Body of pancreas (tissue), 4 donors: ENCODE data around the gene QPCTL. TPM values are rescaled to one million over a fixed set of nuclear protein-coding genes. Genes with fewer than 3 reads are reported as not detected.
A peak's percentile ranks its signal among the peaks of the same experiment; 100 is the strongest.
"Not testable (repeated sequence)": the region's sequence is repeated elsewhere in the genome, so short reads cannot be mapped to it uniquely, and the experiment has no call there.

ENCODE experiments used
- ATAC-seq: fragments of 150-250 bp; one replicate; pipeline ENCODE4 v1.9.1; 2016
- DNase-seq, 4 donors: peaks; one replicate each; pipeline ENCODE4 v3.0.0-alpha.2; 2019
- H3K27ac ChIP-seq, 4 donors: fragments of 200-600 bp; sonication (generic); 1 replicate in 3 of 4; 2 replicates in 1 of 4; pipeline versions ENCODE4 v1.5.1 to v1.6.1; 2016 to 2019; ENCODE audit warnings: mild to moderate bottlenecking in 1 of 4, mixed read lengths in 1 of 4, moderate library complexity in 1 of 4
- H3K27me3 ChIP-seq, 2 donors: fragments of 200-600 bp; sonication (generic); one replicate each; pipeline ENCODE4 v1.6.0; 2016; ENCODE audit warnings: mild to moderate bottlenecking in 1 of 2
- H3K36me3 ChIP-seq, 2 donors: fragments of 200-600 bp; sonication (generic); replicated peaks in 1 of 2; 2 replicates each; pipeline ENCODE4 v1.5.1; 2016; ENCODE audit warnings: low read depth in 2 of 2; ENCODE audit not compliant: insufficient read depth in 1 of 2
- H3K4me1 ChIP-seq: fragments of 200-600 bp; sonication (generic); one replicate; pipeline ENCODE4 v1.6.0; 2016
- H3K4me3 ChIP-seq, 2 donors: fragments of 200-600 bp; sonication (generic); 1 replicate in 1 of 2; 2 replicates in 1 of 2; pipeline ENCODE4 v1.5.1; 2016 to 2019
- H3K9me3 ChIP-seq, 3 donors: fragments of 200-600 bp; sonication (generic); 1 replicate in 2 of 3; 2 replicates in 1 of 3; pipeline ENCODE4 v1.5.1; 2016
- POLR2A ChIP-seq, 3 donors: fragments of 450-650 bp; IDR thresholded peaks; one replicate each; pipeline ENCODE4 v1.6.1; 2016; ENCODE audit warnings: antibody characterized with exemption in 3 of 3, mild to moderate bottlenecking in 2 of 3
- WGBS, 2 donors: methylation state at CpG; one replicate each; pipeline ENCODE4 v1.1.5; 2017; 5-methylcytosine and 5-hydroxymethylcytosine counted together
- intact Hi-C: fragments of 100-400 bp; cut with DNase I; formaldehyde crosslinking; loops from one replicate; pipeline ENCODE4 v1.15.1; 2023
- total RNA-seq, 2 donors: library from RNA; depleted of rRNA; stranded (reverse); fragments of >200 nt; gene quantifications; one replicate each; pipeline ENCODE4 v1.1.0, GENCODE V29; 2016
- TF ChIP-seq, protein P1 (sequence below), 7 experiments: fragments of 450-650 bp in 4 of 7; fragments of 200-600 bp in 3 of 7; sonication (generic) in 3 of 7; IDR thresholded peaks; one replicate each; pipeline ENCODE4 v1.5.1; 2016 to 2019; ENCODE audit warnings: antibody characterized with exemption in 7 of 7

The QPCTL gene
- total RNA-seq, 2 donors from 2014 or later = 2.1 to 4.0 TPM

DNA sequence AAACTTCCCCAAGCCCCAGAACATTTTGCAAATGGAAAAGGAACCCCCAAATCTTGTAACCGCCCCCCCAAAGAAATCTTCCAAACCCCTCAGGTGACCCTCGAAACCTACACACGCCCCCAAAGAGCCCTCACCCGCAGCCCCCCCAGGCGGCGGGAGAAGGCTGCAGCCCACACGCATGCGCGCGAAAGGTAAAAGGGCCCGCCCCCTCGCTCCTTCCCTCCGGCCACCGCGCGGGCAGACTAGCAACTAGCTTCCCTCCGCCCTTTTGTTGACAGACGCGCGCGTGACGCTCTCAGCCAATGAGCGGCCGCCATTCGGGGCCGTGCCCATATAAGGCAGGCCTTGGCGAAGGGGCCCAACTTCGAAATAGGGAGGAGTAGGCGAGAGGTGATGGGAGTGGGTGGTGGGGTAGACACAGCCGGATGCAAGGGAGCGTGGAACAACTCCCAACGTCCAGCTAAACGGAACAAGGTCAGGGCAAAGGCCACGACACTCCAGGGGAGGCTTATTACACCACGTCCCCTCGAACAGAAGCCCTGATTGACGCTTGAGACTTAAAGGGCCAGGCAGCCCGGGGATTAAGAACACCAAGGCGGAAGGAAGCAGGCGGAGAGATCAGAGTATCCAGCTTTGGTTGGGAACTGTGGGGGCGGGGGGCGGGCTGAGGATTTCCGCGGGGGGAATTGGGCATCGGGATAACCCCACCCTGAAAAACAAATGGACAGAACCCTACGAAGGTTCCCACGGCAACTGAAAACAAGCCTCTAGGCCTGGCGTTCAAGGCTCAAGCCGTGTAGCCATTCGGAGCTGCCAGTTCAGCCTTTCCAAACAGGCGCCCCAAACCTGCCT is 24.9 kb downstream of the QPCTL start:
- Histone ChIP-seq H3K36me3 (peaks cover 0 to under 1% of the 10 kb centered on the region in 2 donors), H3K27ac (peak overlapping the region; percentile 90 to 92 (median 92)), H3K4me1 (peaks cover 31% of the 10 kb centered on the region), H3K4me3 (peak overlapping the region; percentile 7 to 30), H3K27me3 (no peaks in the 10 kb centered on the region), H3K9me3 (no peaks in the 10 kb centered on the region)
- WGBS, 2 donors = 0 to 1% methylated on average over 19 to 51 of the region's 51 CpGs
- ATAC-seq (peak; percentile 96), DNase-seq (peak; percentile 98 to 99 (median 99))
- TF ChIP-seq POLR2A (IDR thresholded peaks at IDR 0.05) = peak; percentile 13 to 60 (median 41)
- TF ChIP-seq, protein P1, sequence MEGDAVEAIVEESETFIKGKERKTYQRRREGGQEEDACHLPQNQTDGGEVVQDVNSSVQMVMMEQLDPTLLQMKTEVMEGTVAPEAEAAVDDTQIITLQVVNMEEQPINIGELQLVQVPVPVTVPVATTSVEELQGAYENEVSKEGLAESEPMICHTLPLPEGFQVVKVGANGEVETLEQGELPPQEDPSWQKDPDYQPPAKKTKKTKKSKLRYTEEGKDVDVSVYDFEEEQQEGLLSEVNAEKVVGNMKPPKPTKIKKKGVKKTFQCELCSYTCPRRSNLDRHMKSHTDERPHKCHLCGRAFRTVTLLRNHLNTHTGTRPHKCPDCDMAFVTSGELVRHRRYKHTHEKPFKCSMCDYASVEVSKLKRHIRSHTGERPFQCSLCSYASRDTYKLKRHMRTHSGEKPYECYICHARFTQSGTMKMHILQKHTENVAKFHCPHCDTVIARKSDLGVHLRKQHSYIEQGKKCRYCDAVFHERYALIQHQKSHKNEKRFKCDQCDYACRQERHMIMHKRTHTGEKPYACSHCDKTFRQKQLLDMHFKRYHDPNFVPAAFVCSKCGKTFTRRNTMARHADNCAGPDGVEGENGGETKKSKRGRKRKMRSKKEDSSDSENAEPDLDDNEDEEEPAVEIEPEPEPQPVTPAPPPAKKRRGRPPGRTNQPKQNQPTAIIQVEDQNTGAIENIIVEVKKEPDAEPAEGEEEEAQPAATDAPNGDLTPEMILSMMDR (IDR thresholded peaks at IDR 0.05) = peak in 4 of 7 experiments; percentile 27 to 43 (median 34)
- intact Hi-C loops = no loop called here

DNA sequence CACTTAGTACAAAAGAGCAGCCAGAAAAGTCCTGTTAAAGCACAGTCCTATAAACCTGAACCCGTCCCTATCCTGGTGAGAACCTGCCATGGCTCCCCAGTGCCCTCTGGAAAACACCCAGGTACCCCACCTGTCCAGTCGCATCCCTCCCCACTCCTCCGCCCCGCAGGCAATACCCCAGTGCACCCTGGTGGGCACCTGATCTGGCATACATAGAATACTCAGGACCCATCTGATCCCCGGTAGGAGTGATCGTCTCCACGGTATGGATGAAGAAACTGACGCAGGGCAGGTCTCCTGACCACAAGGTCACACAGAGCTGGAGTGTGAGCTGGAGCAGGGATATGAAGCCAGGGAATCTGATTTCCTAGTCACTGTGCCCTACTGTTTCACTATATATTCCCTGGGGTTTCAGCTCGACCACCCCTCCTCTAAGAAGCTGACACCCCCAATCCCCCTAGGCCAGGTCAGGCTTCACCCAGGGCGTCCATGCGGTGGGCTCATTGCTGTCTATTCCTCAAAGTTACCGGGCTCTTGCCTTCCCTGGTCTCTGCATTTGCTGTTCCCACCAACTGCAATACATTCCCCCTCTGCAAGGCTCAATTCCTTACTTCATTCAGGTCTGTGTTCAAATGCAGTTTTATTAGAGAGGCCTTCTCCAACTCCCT is 25.7 kb downstream of the QPCTL start:
- no peaks in the 10 kb centered on the region for H3K36me3 ChIP-seq
- intact Hi-C loops = no loop called here
- no peak for ATAC-seq
- H3K4me1 ChIP-seq = peaks cover 31% of the 10 kb centered on the region
- WGBS, 2 donors = 37 to 47% methylated on average over 8 to 12 of the region's 12 CpGs
- no peaks in the 10 kb centered on the region for H3K9me3 ChIP-seq
- TF ChIP-seq POLR2A (IDR thresholded peaks at IDR 0.05) = no peak
- TF ChIP-seq, protein P1 (IDR thresholded peaks at IDR 0.05) = no peak
- no peak overlapping the region for H3K4me3 ChIP-seq
- DNase-seq = peak in 3 of 4 donors; percentile 33 to 43 (median 36)
- H3K27ac ChIP-seq = peak overlapping the region; percentile 90 to 92 (median 92)
- H3K27me3 ChIP-seq = no peaks in the 10 kb centered on the region

DNA sequence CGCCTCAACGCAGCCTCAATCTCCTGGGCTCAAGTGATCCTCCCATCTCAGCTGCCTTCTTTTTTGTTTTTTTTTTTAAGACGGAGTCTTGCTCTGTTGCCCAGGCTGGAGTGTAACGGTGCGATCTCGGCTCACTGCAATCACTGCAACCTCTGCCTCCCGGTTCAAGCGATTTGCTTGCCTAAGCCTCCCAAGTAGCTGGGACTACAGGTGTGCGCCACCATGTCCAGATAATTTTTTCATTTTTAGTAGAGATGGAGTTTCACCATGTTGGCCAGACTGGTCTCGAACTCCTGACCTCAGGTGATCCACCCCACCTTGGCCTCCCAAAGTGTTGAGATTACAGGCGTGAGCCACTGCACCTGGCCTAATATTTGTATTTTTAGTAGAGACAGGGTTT is 27.6 kb downstream of the QPCTL start:
- H3K27me3 ChIP-seq, H3K36me3 ChIP-seq, H3K9me3 ChIP-seq, ATAC-seq, H3K4me3 ChIP-seq, DNase-seq, intact Hi-C loops: not testable (repeated sequence)
- peaks cover 31% of the 10 kb centered on the region for H3K4me1 ChIP-seq
- WGBS, 2 donors = 85 to 88% methylated on average over 11 of the region's 11 CpGs
- H3K27ac ChIP-seq = peak overlapping the region; percentile 42 to 79 (median 70)

DNA sequence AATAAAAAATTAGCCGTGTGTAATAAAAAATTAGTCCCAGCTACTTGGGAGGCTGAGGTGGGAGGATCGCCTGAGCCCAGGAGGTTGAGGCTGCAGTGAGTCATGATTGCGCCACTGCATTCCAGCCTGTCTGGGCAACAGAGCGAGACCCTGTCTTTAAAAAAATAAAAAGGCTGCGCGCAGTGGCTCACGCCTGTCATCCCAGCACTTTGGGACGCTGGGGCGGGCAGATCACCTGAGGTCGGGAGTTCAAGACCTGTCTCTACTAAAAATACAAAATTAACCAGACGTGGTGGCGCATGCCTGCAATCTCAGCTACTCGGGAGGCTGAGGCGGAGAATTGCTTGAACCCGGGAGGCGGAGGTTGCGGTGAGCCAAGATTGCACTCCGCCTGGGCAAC is 36.2 kb downstream of the QPCTL start:
- ATAC-seq = not testable (repeated sequence)
- WGBS, 2 donors = 92 to 95% methylated on average over 17 to 18 of the region's 18 CpGs

DNA sequence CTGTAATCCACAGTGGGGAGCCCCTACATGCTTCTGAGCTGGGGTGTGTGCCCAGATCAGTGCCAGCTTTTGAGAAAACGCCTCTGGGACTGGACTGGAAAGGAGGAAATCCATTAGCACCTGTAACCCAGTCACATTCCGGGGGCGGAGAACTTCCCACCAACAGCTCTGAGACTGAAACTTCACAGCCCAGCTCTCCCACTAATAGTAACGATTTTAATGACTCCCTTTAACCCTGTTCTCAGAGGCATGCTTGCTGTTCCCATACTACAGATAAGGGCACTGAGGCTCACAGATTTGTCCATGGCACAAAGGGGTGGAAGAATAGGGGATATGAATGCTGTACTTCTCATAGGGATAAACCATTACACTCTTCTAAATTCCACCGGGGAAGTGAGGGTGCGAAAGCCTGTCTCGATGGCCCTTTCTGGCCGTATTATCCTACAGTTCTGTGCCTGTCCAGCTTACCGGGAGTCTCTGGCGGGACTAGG is 37.4 kb downstream of the QPCTL start:
- Histone ChIP-seq H3K4me1 (peaks cover 32% of the 10 kb centered on the region), H3K9me3 (no peaks in the 10 kb centered on the region), H3K4me3 (peak overlapping the region; percentile 50 to 67), H3K27ac (peak overlapping the region in 3 of 4 donors; percentile 62 to 82 (median 65)), H3K27me3 (no peaks in the 10 kb centered on the region), H3K36me3 (no peaks in the 10 kb centered on the region)
- DNase-seq = peak in 1 of 4 donors; percentile 30
- intact Hi-C loops = no loop called here
- ATAC-seq = no peak
- WGBS, 2 donors = 7 to 11% methylated on average over 10 of the region's 10 CpGs
- TF ChIP-seq, protein P1 (IDR thresholded peaks at IDR 0.05) = no peak

More for the DNA sequence above, 36.2 kb downstream of the QPCTL start:
- intact Hi-C loops, H3K9me3 ChIP-seq, H3K27me3 ChIP-seq, H3K36me3 ChIP-seq, H3K4me3 ChIP-seq, H3K27ac ChIP-seq, DNase-seq: not testable (repeated sequence)
- H3K4me1 ChIP-seq = peaks cover 32% of the 10 kb centered on the region
